Upper lobe of right lung (tissue), 1 donor: ENCODE measurements around the gene ROMO1. TPM values are rescaled to one million over a fixed set of nuclear protein-coding genes. Genes with fewer than 3 reads are reported as not detected.
"Not testable (repeated sequence)": the region's sequence is repeated elsewhere in the genome, so short reads cannot be mapped to it uniquely, and the experiment has no call there.

Experiments
- ATAC-seq: fragments of 200-7000 bp; cut with Tn5 transposase; one replicate; pipeline ENCODE4 v1.9.1; 2020; ENCODE audit warnings: mild to moderate bottlenecking, moderate library complexity
- DNase-seq: peaks from one replicate; pipeline ENCODE4 v3.0.0-alpha.2; 2020
- H3K27ac ChIP-seq: fragments of 200-600 bp; one replicate; pipeline ENCODE4 v1.8.0; 2022
- H3K27me3 ChIP-seq: fragments of 200-600 bp; one replicate; pipeline ENCODE4 v1.8.0; 2022; ENCODE audit warnings: mild to moderate bottlenecking
- H3K36me3 ChIP-seq: fragments of 200-600 bp; one replicate; pipeline ENCODE4 v1.8.0; 2022
- H3K4me1 ChIP-seq: fragments of 200-600 bp; one replicate; pipeline ENCODE4 v1.8.0; 2022
- H3K4me3 ChIP-seq: fragments of 200-600 bp; one replicate; pipeline ENCODE4 v1.8.0; 2022; ENCODE audit warnings: mild to moderate bottlenecking
- H3K9me3 ChIP-seq: fragments of 200-600 bp; one replicate; pipeline ENCODE4 v1.8.0; 2022
- CTCF ChIP-seq: fragments of 200-600 bp; IDR thresholded peaks from one replicate; pipeline ENCODE4 v1.8.0; 2022; ENCODE audit warnings: antibody characterized with exemption
- intact Hi-C: fragments of 100-400 bp; cut with DNase I; formaldehyde crosslinking; loops from one replicate; pipeline ENCODE4 v1.11.0; 2022
- total RNA-seq: library from RNA; stranded (reverse); fragmentation: NEBNext Ultra II Directional; extraction: Animal tissue kit (Norgen Biotek cat#: 25700); gene quantifications from one replicate; pipeline ENCODE4 v1.2.1, GENCODE V29; 2021
- donor health status: DM: no; HTN: yes; CAD: no; lungs with severe emphysema.

ROMO1 gene
- total RNA-seq, 1 donor from 2014 or later = 77.9 TPM

- ATAC-seq = no peak
- H3K27me3 ChIP-seq = no peaks in the 10 kb centered on the region
- no peak overlapping the region for H3K27ac ChIP-seq
- TF ChIP-seq CTCF = no peak
- DNase-seq = no peak
- H3K4me3 ChIP-seq = no peak overlapping the region
- no peaks in the 10 kb centered on the region for H3K4me1 ChIP-seq
- H3K9me3 ChIP-seq = no peaks in the 10 kb centered on the region
- intact Hi-C loops = loop anchor here (10.0 kb wide), 1 partner anchor 166 kb away; no protein-coding TSS in a partner anchor
- H3K36me3 ChIP-seq = peaks cover 100% of the 10 kb centered on the region
Observed at GRCh38 chr20:35718972-35719635, 19.9 kb downstream of the ROMO1 start.

DNA sequence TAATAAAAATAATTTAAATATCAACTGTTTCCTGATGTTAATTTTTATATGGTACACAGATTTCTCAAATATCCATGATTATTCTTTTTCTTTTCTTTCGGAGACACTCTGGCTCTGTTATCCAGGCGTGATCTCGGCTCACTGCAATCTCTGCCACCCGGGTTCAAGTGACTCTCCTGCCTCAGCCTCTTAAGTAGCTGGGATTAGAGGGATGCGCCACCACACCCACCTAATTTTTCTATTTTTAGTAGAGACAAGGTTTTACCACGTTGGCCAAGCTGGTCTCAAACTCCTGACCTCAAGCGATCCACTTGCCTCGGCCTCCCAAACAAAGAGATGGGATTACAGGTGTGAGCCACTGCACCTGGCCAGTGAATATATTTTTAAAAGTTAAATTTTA lies 20.5 kb downstream of the ROMO1 start:
- Histone ChIP-seq H3K4me3 (no peak overlapping the region), H3K27me3 (no peaks in the 10 kb centered on the region), H3K4me1 (no peaks in the 10 kb centered on the region), H3K36me3 (peaks cover 100% of the 10 kb centered on the region), H3K27ac (no peak overlapping the region), H3K9me3 (no peaks in the 10 kb centered on the region)
- intact Hi-C loops = loop anchor here (10.0 kb wide), 1 partner anchor 165 kb away; no protein-coding TSS in a partner anchor
- ATAC-seq (no peak), DNase-seq (no peak)
- no peak for TF ChIP-seq CTCF

- intact Hi-C loops = no loop called here
- DNase-seq = no peak
- no peak overlapping the region for H3K4me3 ChIP-seq
- H3K9me3 ChIP-seq = no peaks in the 10 kb centered on the region
- ATAC-seq = no peak
- H3K27me3 ChIP-seq = no peaks in the 10 kb centered on the region
- peaks cover 4% of the 10 kb centered on the region for H3K4me1 ChIP-seq
- H3K36me3 ChIP-seq = peaks cover 100% of the 10 kb centered on the region
- TF ChIP-seq CTCF = no peak
- no peak overlapping the region for H3K27ac ChIP-seq
Observed at GRCh38 chr20:35720165-35721123, 21.2 kb downstream of the ROMO1 start.

DNA sequence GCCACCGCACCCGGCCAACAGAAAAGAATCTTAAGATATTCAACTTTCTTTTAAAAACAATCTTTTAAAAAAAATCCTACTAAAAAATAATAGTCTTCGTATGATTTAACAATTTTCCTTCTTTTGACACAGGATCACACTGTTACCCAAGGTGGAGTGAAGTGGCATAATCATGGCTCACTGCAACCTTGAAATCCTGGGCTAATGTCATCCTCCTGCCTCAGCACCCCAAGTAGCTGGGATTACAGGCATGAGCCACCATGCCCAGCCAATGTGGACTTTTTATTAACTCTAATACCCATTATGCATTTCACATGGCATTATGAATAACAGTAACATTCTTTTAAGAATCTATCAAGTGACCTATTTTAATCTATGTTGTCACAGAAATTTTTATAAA lies 22.0 kb downstream of the ROMO1 start:
- Histone ChIP-seq H3K4me1 (peaks cover 4% of the 10 kb centered on the region), H3K27ac (no peak overlapping the region), H3K4me3 (no peak overlapping the region), H3K36me3 (peaks cover 100% of the 10 kb centered on the region), H3K9me3 (no peaks in the 10 kb centered on the region), H3K27me3 (no peaks in the 10 kb centered on the region)
- no peak for ATAC-seq
- intact Hi-C loops = no loop called here
- TF ChIP-seq CTCF = no peak
- no peak for DNase-seq

DNA sequence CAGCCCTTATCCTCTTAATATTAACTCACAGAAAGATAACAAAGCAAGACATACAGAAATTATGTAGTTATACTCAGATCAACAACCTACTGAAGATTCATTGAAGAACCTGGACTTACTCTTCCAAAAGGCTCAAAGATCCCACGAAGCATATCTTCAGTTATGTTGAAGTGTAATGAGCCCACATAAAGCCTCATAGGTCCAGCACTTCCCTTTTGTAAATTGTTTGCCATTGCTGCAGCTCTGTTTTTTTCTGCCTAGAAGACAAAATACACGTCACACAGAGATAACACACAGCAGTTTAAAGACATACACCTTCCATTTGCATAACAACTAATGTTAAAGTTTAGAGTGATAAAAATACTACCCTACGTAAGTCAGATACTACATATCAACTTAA lies 22.4 kb downstream of the ROMO1 start:
- ATAC-seq = no peak

DNA sequence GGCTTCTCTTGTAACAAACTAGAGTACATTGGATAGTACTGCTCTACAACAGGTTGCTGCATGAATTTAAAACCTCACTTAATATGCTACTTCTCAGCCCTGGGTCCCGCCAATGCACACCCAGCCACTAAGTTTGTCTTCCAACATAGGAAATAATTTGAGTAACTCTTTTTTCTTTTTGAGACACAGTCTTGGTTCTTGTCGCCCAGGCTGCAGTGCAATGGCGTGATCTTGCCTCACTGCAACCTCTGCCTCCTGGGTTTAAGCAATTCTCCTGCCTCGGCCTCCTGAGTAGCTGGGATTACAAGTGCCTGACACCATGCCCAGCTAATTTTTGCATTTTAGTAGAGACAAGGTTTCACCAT lies 24.1 kb downstream of the ROMO1 start:
- intact Hi-C loops = not testable (repeated sequence)

More for the DNA sequence above, 22.4 kb downstream of the ROMO1 start:
- H3K9me3 ChIP-seq = no peaks in the 10 kb centered on the region
- H3K27me3 ChIP-seq = no peaks in the 10 kb centered on the region
- H3K36me3 ChIP-seq = peaks cover 100% of the 10 kb centered on the region
- peaks cover 4% of the 10 kb centered on the region for H3K4me1 ChIP-seq
- intact Hi-C loops = no loop called here
- no peak for DNase-seq
- no peak overlapping the region for H3K27ac ChIP-seq
- H3K4me3 ChIP-seq = no peak overlapping the region
- TF ChIP-seq CTCF = no peak

DNA sequence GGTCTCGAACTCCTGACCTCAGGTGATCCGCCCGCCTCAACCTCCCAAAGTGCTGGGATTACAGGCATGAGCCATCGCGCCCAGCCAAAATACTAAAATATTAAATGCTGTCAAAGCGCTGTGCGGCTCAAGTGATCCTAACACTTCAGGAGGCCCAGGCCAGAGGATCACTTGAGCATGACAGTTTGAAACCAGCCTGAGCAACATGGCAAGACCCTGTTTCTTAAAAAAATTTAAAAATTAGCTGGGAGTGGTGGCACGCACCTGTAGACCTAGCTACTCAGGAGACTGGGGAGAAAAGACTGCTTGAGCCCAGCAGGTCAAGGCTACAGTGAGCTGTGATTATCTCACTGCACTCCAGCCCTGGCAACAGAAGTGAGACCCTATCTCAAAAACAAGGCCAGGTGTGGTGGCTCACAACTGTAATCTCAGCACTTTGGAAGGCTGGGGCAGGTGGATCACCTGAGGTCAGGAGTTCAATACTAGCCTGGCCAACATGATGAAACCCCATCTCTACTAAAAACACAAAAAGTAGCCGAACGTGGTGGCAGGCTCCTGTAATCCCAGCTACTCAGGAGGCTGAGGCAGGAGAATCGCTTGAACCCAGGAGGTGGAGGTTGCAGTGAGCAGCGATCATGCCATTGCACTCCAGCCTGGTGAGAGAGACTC lies 24.6 kb downstream of the ROMO1 start:
- H3K36me3 ChIP-seq = peaks cover 100% of the 10 kb centered on the region
- H3K4me3 ChIP-seq, H3K9me3 ChIP-seq, H3K27me3 ChIP-seq, H3K4me1 ChIP-seq, intact Hi-C loops, DNase-seq, ATAC-seq, H3K27ac ChIP-seq: not testable (repeated sequence)

More for the DNA sequence above, 24.1 kb downstream of the ROMO1 start:
- not testable (repeated sequence) for DNase-seq, H3K4me1 ChIP-seq, H3K27me3 ChIP-seq, H3K4me3 ChIP-seq, H3K27ac ChIP-seq, H3K9me3 ChIP-seq, ATAC-seq
- peaks cover 100% of the 10 kb centered on the region for H3K36me3 ChIP-seq
